H9 (cell line): Measurements from ENCODE around the gene ZNF362. TPM values are rescaled to one million over a fixed set of nuclear protein-coding genes. Genes with fewer than 3 reads are reported as not detected.

Experiments
- DNase-seq: peaks from one replicate; pipeline ENCODE4 v3.0.0-alpha.2; 2017
- H2AFZ ChIP-seq: one replicate; pipeline ENCODE4 v1.6.1; 2013; ENCODE audit warnings: mild to moderate bottlenecking, low read length, control low read depth, moderate library complexity
- H2AK5ac ChIP-seq: 2 replicates; pipeline ENCODE4 v1.6.1; 2013; ENCODE audit warnings: low read length, control low read depth, mixed read lengths; ENCODE audit not compliant: insufficient read length
- H2BK120ac ChIP-seq: one replicate; pipeline ENCODE4 v1.6.1; 2013; ENCODE audit warnings: low read depth, mild to moderate bottlenecking, low read length, control low read depth, inconsistent platforms; ENCODE audit not compliant: poor library complexity, severe bottlenecking
- H2BK12ac ChIP-seq: 2 replicates; pipeline ENCODE4 v1.6.1; 2013; ENCODE audit warnings: low read length, control low read depth, mixed read lengths, low read depth; ENCODE audit not compliant: insufficient read length
- H2BK15ac ChIP-seq: 2 replicates; pipeline ENCODE4 v1.6.1; 2013; ENCODE audit warnings: low read depth, low read length, control low read depth
- H2BK20ac ChIP-seq: one replicate; pipeline ENCODE4 v1.6.1; 2013; ENCODE audit warnings: low read depth, mild to moderate bottlenecking, low read length, control low read depth, inconsistent platforms; ENCODE audit not compliant: poor library complexity, severe bottlenecking
- H2BK5ac ChIP-seq: 2 replicates; pipeline ENCODE4 v1.6.1; 2013; ENCODE audit warnings: low read length, control low read depth, mixed read lengths; ENCODE audit not compliant: insufficient read length
- H3K14ac ChIP-seq: 2 replicates; pipeline ENCODE4 v1.6.1; 2013; ENCODE audit warnings: low read length, control low read depth; ENCODE audit not compliant: insufficient read depth
- H3K18ac ChIP-seq: 2 replicates; pipeline ENCODE4 v1.6.1; 2013; ENCODE audit warnings: low read depth, mild to moderate bottlenecking, mixed read lengths, low read length, control low read depth; ENCODE audit not compliant: insufficient read length
- H3K23ac ChIP-seq: 2 replicates; pipeline ENCODE4 v1.6.1; 2013; ENCODE audit warnings: low read length, control low read depth, mixed read lengths, low read depth; ENCODE audit not compliant: insufficient read length
- H3K23me2 ChIP-seq: 2 replicates; pipeline ENCODE4 v1.6.1; 2013; ENCODE audit warnings: low read depth, mild to moderate bottlenecking, mixed read lengths, low read length, control low read depth; ENCODE audit not compliant: insufficient read length, poor library complexity, severe bottlenecking
- H3K27ac ChIP-seq: 2 replicates; pipeline ENCODE4 v1.5.1; 2013; ENCODE audit warnings: low read length, control low read depth, mixed read lengths, low read depth; ENCODE audit not compliant: insufficient read length
- H3K27me3 ChIP-seq: 2 replicates; pipeline ENCODE4 v1.6.1; 2013; ENCODE audit warnings: low read length, control low read depth, inconsistent platforms; ENCODE audit not compliant: insufficient read depth
- H3K4ac ChIP-seq: 2 replicates; pipeline ENCODE4 v1.6.1; 2013; ENCODE audit warnings: low read depth, mild to moderate bottlenecking, control low read depth, inconsistent platforms, low read length, moderate library complexity
- H3K4me1 ChIP-seq: 2 replicates; pipeline ENCODE4 v1.6.1; 2013; ENCODE audit warnings: low read length, control low read depth, inconsistent platforms; ENCODE audit not compliant: insufficient read depth
- H3K4me2 ChIP-seq: 2 replicates; pipeline ENCODE4 v1.6.1; 2013; ENCODE audit warnings: low read length, control low read depth, mixed read lengths; ENCODE audit not compliant: insufficient read length, insufficient read depth
- H3K56ac ChIP-seq: 2 replicates; pipeline ENCODE4 v1.6.1; 2013; ENCODE audit warnings: low read depth, mild to moderate bottlenecking, mixed read lengths, low read length, control low read depth; ENCODE audit not compliant: insufficient read length
- H3K79me1 ChIP-seq: 2 replicates; pipeline ENCODE4 v1.6.1; 2013; ENCODE audit warnings: low read depth, mild to moderate bottlenecking, moderate library complexity, low read length, control low read depth, inconsistent platforms; ENCODE audit not compliant: insufficient read depth, poor library complexity, severe bottlenecking
- H3K79me2 ChIP-seq: 2 replicates; pipeline ENCODE4 v1.6.1; 2013; ENCODE audit warnings: low read length, control low read depth, inconsistent platforms; ENCODE audit not compliant: insufficient read depth
- H3K9ac ChIP-seq: 2 replicates; pipeline ENCODE4 v1.6.1; 2013; ENCODE audit warnings: low read length, control low read depth, mixed read lengths; ENCODE audit not compliant: insufficient read length; ENCODE audit errors: extremely low read depth
- H3K9me3 ChIP-seq: one replicate; pipeline ENCODE4 v1.6.1; 2013; ENCODE audit warnings: low read depth, low read length, inconsistent platforms; ENCODE audit not compliant: control insufficient read depth
- H3T11ph ChIP-seq: one replicate; pipeline ENCODE4 v1.6.1; 2013; ENCODE audit warnings: mild to moderate bottlenecking, low read length, control low read depth, inconsistent platforms
- H4K20me1 ChIP-seq: one replicate; pipeline ENCODE4 v1.6.1; 2013; ENCODE audit not compliant: control insufficient read depth, insufficient read length, insufficient read depth
- H4K5ac ChIP-seq: 2 replicates; pipeline ENCODE4 v1.6.1; 2013; ENCODE audit warnings: low read depth, mild to moderate bottlenecking, mixed read lengths, low read length, control low read depth; ENCODE audit not compliant: insufficient read length
- H4K8ac ChIP-seq: replicated peaks from 2 replicates; pipeline ENCODE4 v1.6.1; 2013; ENCODE audit warnings: low read length, control low read depth, mixed read lengths, low read depth; ENCODE audit not compliant: insufficient read length
- H4K91ac ChIP-seq: 2 replicates; pipeline ENCODE4 v1.6.1; 2013; ENCODE audit warnings: low read depth, mild to moderate bottlenecking, moderate library complexity, mixed read lengths, low read length, control low read depth; ENCODE audit not compliant: insufficient read length
- H3K27ac Mint-ChIP-seq, 3 experiments: 2 replicates in 2 of 3; 3 replicates in 1 of 3; pipeline ENCODE4 v1.8.0; 2020 to 2021; ENCODE audit warnings: mixed read lengths in 3 of 3, mild to moderate bottlenecking in 1 of 3, moderate library complexity in 1 of 3
- H3K27me3 Mint-ChIP-seq: 2 replicates; pipeline ENCODE4 v1.8.0; 2021; ENCODE audit warnings: low read depth, mild to moderate bottlenecking, moderate library complexity, mixed read lengths
- H3K36me3 Mint-ChIP-seq, 3 experiments: 2 replicates in 2 of 3; 3 replicates in 1 of 3; pipeline ENCODE4 v1.8.0; 2020 to 2021; ENCODE audit warnings: low read depth in 3 of 3, mixed read lengths in 3 of 3; ENCODE audit not compliant: insufficient read depth in 1 of 3
- H3K4me1 Mint-ChIP-seq, 2 experiments: 2 replicates each; pipeline ENCODE4 v1.8.0; 2020; ENCODE audit warnings: mixed read lengths in 2 of 2
- H3K4me3 Mint-ChIP-seq, 2 experiments: 2 replicates in 1 of 2; 3 replicates in 1 of 2; pipeline ENCODE4 v1.8.0; 2020 to 2021; ENCODE audit warnings: mild to moderate bottlenecking in 2 of 2, mixed read lengths in 2 of 2, moderate library complexity in 1 of 2
- H3K9me3 Mint-ChIP-seq, 2 experiments: 2 replicates in 1 of 2; 3 replicates in 1 of 2; pipeline ENCODE4 v1.8.0; 2020; ENCODE audit warnings: mild to moderate bottlenecking in 2 of 2, mixed read lengths in 2 of 2, moderate library complexity in 1 of 2
- WGBS: extraction: QIAGEN DNeasy Blood & Tissue Kit; methylation state at CpG from one replicate; pipeline ENCODE4 v1.1.7; 2013; ENCODE audit warnings: missing lambda C conversion rate, low lambda C conversion rate, mixed read lengths; ENCODE audit not compliant: insufficient read length; ENCODE audit errors: extremely low coverage; 5-methylcytosine and 5-hydroxymethylcytosine counted together
- total RNA-seq: library from RNA; stranded (reverse); gene quantifications from 2 replicates; pipeline ENCODE4 v1.2.1, GENCODE V29; 2021
- TF ChIP-seq, protein P1 (sequence below): fragments of 200-600 bp; sonication (generic); conservative IDR thresholded peaks from 3 replicates; pipeline ENCODE4 v1.8.0; 2021; ENCODE audit warnings: antibody characterized with exemption, mild to moderate bottlenecking

ZNF362 gene
- total RNA-seq, 1 experiment from 2014 or later, result 18.7 TPM

GRCh38 chr1:33297911-33298622, 41.8 kb downstream of the ZNF362 start:
- TF ChIP-seq, protein P1, sequence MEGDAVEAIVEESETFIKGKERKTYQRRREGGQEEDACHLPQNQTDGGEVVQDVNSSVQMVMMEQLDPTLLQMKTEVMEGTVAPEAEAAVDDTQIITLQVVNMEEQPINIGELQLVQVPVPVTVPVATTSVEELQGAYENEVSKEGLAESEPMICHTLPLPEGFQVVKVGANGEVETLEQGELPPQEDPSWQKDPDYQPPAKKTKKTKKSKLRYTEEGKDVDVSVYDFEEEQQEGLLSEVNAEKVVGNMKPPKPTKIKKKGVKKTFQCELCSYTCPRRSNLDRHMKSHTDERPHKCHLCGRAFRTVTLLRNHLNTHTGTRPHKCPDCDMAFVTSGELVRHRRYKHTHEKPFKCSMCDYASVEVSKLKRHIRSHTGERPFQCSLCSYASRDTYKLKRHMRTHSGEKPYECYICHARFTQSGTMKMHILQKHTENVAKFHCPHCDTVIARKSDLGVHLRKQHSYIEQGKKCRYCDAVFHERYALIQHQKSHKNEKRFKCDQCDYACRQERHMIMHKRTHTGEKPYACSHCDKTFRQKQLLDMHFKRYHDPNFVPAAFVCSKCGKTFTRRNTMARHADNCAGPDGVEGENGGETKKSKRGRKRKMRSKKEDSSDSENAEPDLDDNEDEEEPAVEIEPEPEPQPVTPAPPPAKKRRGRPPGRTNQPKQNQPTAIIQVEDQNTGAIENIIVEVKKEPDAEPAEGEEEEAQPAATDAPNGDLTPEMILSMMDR, result no peak
- Histone ChIP-seq H2BK5ac (no peak overlapping the region), H3K4ac (no peak overlapping the region), H3K79me2 (no peaks in the 10 kb centered on the region), H4K8ac (no peak overlapping the region), H3K4me1 (no peaks in the 10 kb centered on the region), H3K18ac (no peak overlapping the region), H4K5ac (no peak overlapping the region), H3K23ac (no peak overlapping the region), H3K9ac (no peak overlapping the region), H3K27ac (no peak overlapping the region), H3K79me1 (no peaks in the 10 kb centered on the region), H2BK120ac (no peak overlapping the region), H3K4me2 (no peak overlapping the region), H2AK5ac (no peak overlapping the region), H4K91ac (no peak overlapping the region), H3K14ac (no peak overlapping the region), H3K56ac (no peak overlapping the region), H3K27me3 (no peaks in the 10 kb centered on the region), H2BK12ac (no peak overlapping the region), H3K23me2 (no peaks in the 10 kb centered on the region), H2AFZ (no peak overlapping the region), H4K20me1 (no peaks in the 10 kb centered on the region), H2BK20ac (no peak overlapping the region), H3T11ph (no peak overlapping the region), H3K9me3 (no peaks in the 10 kb centered on the region), H2BK15ac (no peak overlapping the region)
- peaks cover 13 to 22% of the 10 kb centered on the region in 2 experiments for H3K4me1 Mint-ChIP-seq
- H3K9me3 Mint-ChIP-seq, result peaks cover 0 to 4% of the 10 kb centered on the region in 2 experiments; a peak in 3 of 5 replicates
- peaks cover under 1% of the 10 kb centered on the region; the same call in 1 of the 2 replicates for H3K27me3 Mint-ChIP-seq
- no peak for DNase-seq
- H3K27ac Mint-ChIP-seq, result no peak overlapping the region
- peaks cover 32 to 46% (median 43%) of the 10 kb centered on the region in 3 experiments for H3K36me3 Mint-ChIP-seq
- WGBS, result no CpG with 5 or more reads among the region's 4 CpGs
- no peak overlapping the region for H3K4me3 Mint-ChIP-seq
